WERI-Rb-1 (cell line): ENCODE data around the gene ZBTB21.
A peak's percentile ranks its signal among the peaks of the same experiment; 100 is the strongest.

Experiments
- DNase-seq: peaks from one replicate; pipeline ENCODE4 v3.0.0-alpha.2; 2020
- H3K27ac ChIP-seq: fragments of 250-450 bp; sonication (Bioruptor Pico); 2 replicates; pipeline ENCODE4 v1.5.1; 2020; ENCODE audit warnings: mild to moderate bottlenecking, moderate library complexity
- H3K27me3 ChIP-seq: fragments of 250-450 bp; sonication (Bioruptor Pico); 2 replicates; pipeline ENCODE4 v1.5.1; 2021; ENCODE audit warnings: mild to moderate bottlenecking, low read depth, moderate library complexity; ENCODE audit not compliant: insufficient read depth, severe bottlenecking
- H3K36me3 ChIP-seq: fragments of 250-450 bp; sonication (Bioruptor Pico); 2 replicates; pipeline ENCODE4 v1.5.1; 2020; ENCODE audit warnings: mild to moderate bottlenecking, moderate library complexity
- H3K4me3 ChIP-seq: 2 replicates; pipeline ENCODE4 v1.5.1; 2011; ENCODE audit warnings: low read depth, mild to moderate bottlenecking, control low read depth, low read length
- H3K9me3 ChIP-seq: fragments of 250-450 bp; sonication (Bioruptor Pico); 2 replicates; pipeline ENCODE4 v1.5.1; 2021; ENCODE audit warnings: mild to moderate bottlenecking, moderate library complexity; ENCODE audit not compliant: severe bottlenecking
- CTCF ChIP-seq: IDR thresholded peaks from 2 replicates; pipeline ENCODE4 v1.5.1; 2011; ENCODE audit warnings: low read depth, mild to moderate bottlenecking, control low read depth, inconsistent platforms, low read length

The ZBTB21 gene

GRCh38 chr21:42048870-42049577, 38.9 kb upstream of the ZBTB21 start:
- Histone ChIP-seq H3K9me3 (no peaks in the 10 kb centered on the region), H3K36me3 (no peaks in the 10 kb centered on the region), H3K4me3 (no peak overlapping the region), H3K27ac (no peak overlapping the region), H3K27me3 (no peaks in the 10 kb centered on the region)
- DNase-seq, result no peak
- TF ChIP-seq CTCF, result no peak

- DNase-seq, result no peak
- no peaks in the 10 kb centered on the region for H3K9me3 ChIP-seq
- no peak for TF ChIP-seq CTCF
- H3K36me3 ChIP-seq, result no peaks in the 10 kb centered on the region
- no peak overlapping the region for H3K4me3 ChIP-seq
- H3K27ac ChIP-seq, result peak overlapping the region; percentile 32; the same call in 1 of the 2 replicates
- no peaks in the 10 kb centered on the region for H3K27me3 ChIP-seq
Observed at GRCh38 chr21:42047821-42048613, 37.9 kb upstream of the ZBTB21 start.

GRCh38 chr21:42044871-42045495, 34.8 kb upstream of the ZBTB21 start:
- Histone ChIP-seq H3K27ac (no peak overlapping the region), H3K9me3 (no peaks in the 10 kb centered on the region), H3K4me3 (no peak overlapping the region), H3K36me3 (no peaks in the 10 kb centered on the region), H3K27me3 (no peaks in the 10 kb centered on the region)
- no peak for TF ChIP-seq CTCF
- no peak for DNase-seq

- TF ChIP-seq CTCF, result no peak
- Histone ChIP-seq H3K36me3 (no peaks in the 10 kb centered on the region), H3K4me3 (no peak overlapping the region), H3K27ac (no peak overlapping the region), H3K27me3 (no peaks in the 10 kb centered on the region), H3K9me3 (no peaks in the 10 kb centered on the region)
- DNase-seq, result no peak
Observed at GRCh38 chr21:42043961-42044360, 33.8 kb upstream of the ZBTB21 start.

- Histone ChIP-seq H3K36me3 (no peaks in the 10 kb centered on the region), H3K4me3 (no peak overlapping the region), H3K27ac (no peak overlapping the region), H3K27me3 (no peaks in the 10 kb centered on the region), H3K9me3 (peaks cover 3% of the 10 kb centered on the region)
- no peak for TF ChIP-seq CTCF
- DNase-seq, result no peak
Observed at GRCh38 chr21:42043201-42043895, 33.2 kb upstream of the ZBTB21 start.
